BLaER1 treated with 17β-estradiol and CSF1 and Interleukin-3, amounts not matched to agents 10 nM and 100 nM (cell line): ENCODE results near the gene ACAA1.
"Not testable (repeated sequence)": the region's sequence is repeated elsewhere in the genome, so short reads cannot be mapped to it uniquely, and the experiment has no call there.

ENCODE experiments used
- H3K27ac ChIP-seq, 11 experiments: shearing (Covaris generic); formaldehyde crosslinking; 2 replicates each; pipeline ENCODE4 v1.8.1; 2022
- H3K27me3 ChIP-seq, 11 experiments: shearing (Covaris generic); formaldehyde crosslinking; 2 replicates each; pipeline ENCODE4 v1.8.1; 2022
- H3K36me3 ChIP-seq, 11 experiments: shearing (Covaris generic); formaldehyde crosslinking; 2 replicates each; pipeline ENCODE4 v1.8.1; 2022
- H3K4me1 ChIP-seq, 10 experiments: shearing (Covaris generic); formaldehyde crosslinking; 2 replicates each; pipeline ENCODE4 v1.8.1; 2022
- H3K4me2 ChIP-seq, 11 experiments: shearing (Covaris generic); formaldehyde crosslinking; 2 replicates each; pipeline ENCODE4 v1.8.1; 2022
- H3K4me3 ChIP-seq, 10 experiments: shearing (Covaris generic); formaldehyde crosslinking; 2 replicates each; pipeline ENCODE4 v1.8.1; 2022
- H3K9ac ChIP-seq, 11 experiments: shearing (Covaris generic); formaldehyde crosslinking; 2 replicates each; pipeline ENCODE4 v1.8.1; 2022
- H3K9me3 ChIP-seq, 11 experiments: shearing (Covaris generic); formaldehyde crosslinking; replicated peaks in 1 of 11; 2 replicates each; pipeline ENCODE4 v1.8.1; 2022
- H4K20me1 ChIP-seq, 11 experiments: shearing (Covaris generic); formaldehyde crosslinking; 2 replicates each; pipeline ENCODE4 v1.8.1; 2022
- Cebpa-rat ChIP-seq, 11 experiments: shearing (Covaris generic); IDR thresholded peaks; 2 replicates each; pipeline ENCODE4 v1.8.1; 2022

Gene ACAA1

GRCh38 chr3:38089163-38089562 is 47.8 kb downstream of the ACAA1 start:
- no peak overlapping the region for H3K4me3 ChIP-seq
- no peak overlapping the region for H3K9ac ChIP-seq
- H3K4me2 ChIP-seq: peak overlapping the region in 8 of 11 experiments; percentile 13 to 50 (median 32); a peak in 12 of 22 replicates
- peaks cover 0 to 17% (median 4%) of the 10 kb centered on the region in 10 experiments; a peak in 10 of 20 replicates for H3K4me1 ChIP-seq
- H3K9me3 ChIP-seq: peaks cover 2 to 4% (median 2%) of the 10 kb centered on the region in 11 experiments; a peak in 15 of 22 replicates
- TF ChIP-seq Cebpa-rat (IDR thresholded peaks at IDR 0.05): no peak
- no peaks in the 10 kb centered on the region for H3K27me3 ChIP-seq
- no peaks in the 10 kb centered on the region for H3K36me3 ChIP-seq
- no peak overlapping the region for H3K27ac ChIP-seq
- H4K20me1 ChIP-seq: no peaks in the 10 kb centered on the region; a peak in 1 of 22 replicates

GRCh38 chr3:38088126-38089078 is 48.5 kb downstream of the ACAA1 start:
- peaks cover 0 to 16% (median 4%) of the 10 kb centered on the region in 10 experiments; a peak in 8 of 20 replicates for H3K4me1 ChIP-seq
- H3K27me3 ChIP-seq: no peaks in the 10 kb centered on the region
- no peak for TF ChIP-seq Cebpa-rat (IDR thresholded peaks at IDR 0.05)
- peak overlapping the region in 8 of 11 experiments; percentile 13 to 50 (median 32); a peak in 12 of 22 replicates for H3K4me2 ChIP-seq
- no peaks in the 10 kb centered on the region; a peak in 1 of 22 replicates for H4K20me1 ChIP-seq
- no peak overlapping the region for H3K27ac ChIP-seq
- H3K36me3 ChIP-seq: no peaks in the 10 kb centered on the region
- no peak overlapping the region for H3K9ac ChIP-seq
- H3K9me3 ChIP-seq: peaks cover 6 to 10% (median 8%) of the 10 kb centered on the region in 11 experiments; a peak in 17 of 22 replicates
- H3K4me3 ChIP-seq: no peak overlapping the region

- H4K20me1 ChIP-seq, H3K4me2 ChIP-seq, H3K9ac ChIP-seq, H3K27me3 ChIP-seq, H3K36me3 ChIP-seq, H3K4me3 ChIP-seq, H3K27ac ChIP-seq: not testable (repeated sequence)
- peaks cover 6 to 13% (median 8%) of the 10 kb centered on the region in 11 experiments; a peak in 18 of 22 replicates for H3K9me3 ChIP-seq
- H3K4me1 ChIP-seq: peaks cover 0 to 11% (median 3%) of the 10 kb centered on the region in 10 experiments; a peak in 7 of 20 replicates
Measured at GRCh38 chr3:38087278-38087677, 49.6 kb downstream of the ACAA1 start.

GRCh38 chr3:38086496-38086895 is 50.4 kb downstream of the ACAA1 start:
- no peak for TF ChIP-seq Cebpa-rat (IDR thresholded peaks at IDR 0.05)
- Histone ChIP-seq H4K20me1 (no peaks in the 10 kb centered on the region; a peak in 1 of 22 replicates), H3K9me3 (peaks cover 6 to 15% (median 8%) of the 10 kb centered on the region in 11 experiments; a peak in 18 of 22 replicates), H3K27ac (no peak overlapping the region), H3K4me1 (peaks cover 0 to 11% (median 3%) of the 10 kb centered on the region in 10 experiments; a peak in 7 of 20 replicates), H3K4me2 (no peak overlapping the region), H3K36me3 (no peaks in the 10 kb centered on the region), H3K27me3 (no peaks in the 10 kb centered on the region), H3K9ac (no peak overlapping the region), H3K4me3 (no peak overlapping the region)

GRCh38 chr3:38085943-38086324 is 51.0 kb downstream of the ACAA1 start:
- no peak overlapping the region for H3K9ac ChIP-seq
- no peak for TF ChIP-seq Cebpa-rat (IDR thresholded peaks at IDR 0.05)

GRCh38 chr3:38085311-38085942 is 51.5 kb downstream of the ACAA1 start:
- Histone ChIP-seq H3K4me3 (no peak overlapping the region), H3K4me2 (no peak overlapping the region), H3K27ac (no peak overlapping the region; a peak in 1 of 22 replicates), H4K20me1 (no peaks in the 10 kb centered on the region; a peak in 1 of 22 replicates), H3K9me3 (peaks cover 6 to 15% (median 8%) of the 10 kb centered on the region in 11 experiments; a peak in 18 of 22 replicates), H3K27me3 (no peaks in the 10 kb centered on the region), H3K36me3 (no peaks in the 10 kb centered on the region), H3K9ac (no peak overlapping the region), H3K4me1 (peaks cover 0 to 11% (median 3%) of the 10 kb centered on the region in 10 experiments; a peak in 7 of 20 replicates)
- no peak for TF ChIP-seq Cebpa-rat (IDR thresholded peaks at IDR 0.05)

More at GRCh38 chr3:38085943-38086324, 51.0 kb downstream of the ACAA1 start:
- peaks cover 6 to 15% (median 8%) of the 10 kb centered on the region in 11 experiments; a peak in 18 of 22 replicates for H3K9me3 ChIP-seq
- H3K36me3 ChIP-seq: no peaks in the 10 kb centered on the region
- H3K4me2 ChIP-seq: no peak overlapping the region
- no peaks in the 10 kb centered on the region; a peak in 1 of 22 replicates for H4K20me1 ChIP-seq
- no peaks in the 10 kb centered on the region for H3K27me3 ChIP-seq
- peaks cover 0 to 11% (median 3%) of the 10 kb centered on the region in 10 experiments; a peak in 7 of 20 replicates for H3K4me1 ChIP-seq
- H3K27ac ChIP-seq: no peak overlapping the region
- H3K4me3 ChIP-seq: no peak overlapping the region

- H3K36me3 ChIP-seq: no peaks in the 10 kb centered on the region
- H3K27me3 ChIP-seq: no peaks in the 10 kb centered on the region
- H4K20me1 ChIP-seq: no peaks in the 10 kb centered on the region; a peak in 1 of 22 replicates
- peaks cover 6 to 15% (median 8%) of the 10 kb centered on the region in 11 experiments; a peak in 18 of 22 replicates for H3K9me3 ChIP-seq
- H3K4me2 ChIP-seq: no peak overlapping the region
- H3K4me3 ChIP-seq: no peak overlapping the region
- H3K4me1 ChIP-seq: peaks cover 0 to 11% (median 3%) of the 10 kb centered on the region in 10 experiments; a peak in 7 of 20 replicates
- H3K9ac ChIP-seq: no peak overlapping the region
- no peak for TF ChIP-seq Cebpa-rat (IDR thresholded peaks at IDR 0.05)
- H3K27ac ChIP-seq: peak overlapping the region in 1 of 11 experiments; percentile 1; a peak in 1 of 22 replicates
Measured at GRCh38 chr3:38084334-38085310, 52.3 kb downstream of the ACAA1 start.

- no peak overlapping the region for H3K4me3 ChIP-seq
- TF ChIP-seq Cebpa-rat (IDR thresholded peaks at IDR 0.05): no peak
Measured at GRCh38 chr3:38083871-38084333, 53.0 kb downstream of the ACAA1 start.

GRCh38 chr3:38083254-38083653 is 53.7 kb downstream of the ACAA1 start:
- not testable (repeated sequence) for H3K4me2 ChIP-seq, H3K36me3 ChIP-seq

More at GRCh38 chr3:38083871-38084333, 53.0 kb downstream of the ACAA1 start:
- Histone ChIP-seq H3K4me1 (peaks cover 0 to 6% (median 2%) of the 10 kb centered on the region in 10 experiments; a peak in 7 of 20 replicates), H4K20me1 (no peaks in the 10 kb centered on the region; a peak in 1 of 22 replicates), H3K9me3 (peaks cover 6 to 15% (median 8%) of the 10 kb centered on the region in 11 experiments; a peak in 18 of 22 replicates), H3K36me3 (no peaks in the 10 kb centered on the region), H3K27ac (no peak overlapping the region), H3K4me2 (no peak overlapping the region), H3K27me3 (no peaks in the 10 kb centered on the region), H3K9ac (no peak overlapping the region)

GRCh38 chr3:38082296-38082695 is 54.6 kb downstream of the ACAA1 start:
- H3K4me2 ChIP-seq, H3K4me1 ChIP-seq, H3K36me3 ChIP-seq, H4K20me1 ChIP-seq, H3K27me3 ChIP-seq, H3K9ac ChIP-seq, H3K4me3 ChIP-seq, H3K27ac ChIP-seq: not testable (repeated sequence)
- H3K9me3 ChIP-seq: peaks cover 6 to 15% (median 8%) of the 10 kb centered on the region in 11 experiments; a peak in 18 of 22 replicates

More at GRCh38 chr3:38083254-38083653, 53.7 kb downstream of the ACAA1 start:
- not testable (repeated sequence) for H3K9ac ChIP-seq, H3K27me3 ChIP-seq, H3K4me3 ChIP-seq, H4K20me1 ChIP-seq, H3K27ac ChIP-seq, H3K4me1 ChIP-seq
- peaks cover 6 to 15% (median 8%) of the 10 kb centered on the region in 11 experiments; a peak in 18 of 22 replicates for H3K9me3 ChIP-seq

GRCh38 chr3:38077073-38077472 is 59.9 kb downstream of the ACAA1 start:
- H3K27ac ChIP-seq, H3K9me3 ChIP-seq, H3K4me1 ChIP-seq, H4K20me1 ChIP-seq, H3K27me3 ChIP-seq, H3K4me2 ChIP-seq, H3K4me3 ChIP-seq, H3K36me3 ChIP-seq, H3K9ac ChIP-seq: not testable (repeated sequence)
